H4 (cell line): Measurements from ENCODE around the gene PROM2. TPM values are rescaled to one million over a fixed set of nuclear protein-coding genes. Genes with fewer than 3 reads are reported as not detected.

Source experiments
- DNase-seq: peaks from one replicate; pipeline ENCODE4 v3.0.0-alpha.2; 2015; ENCODE audit warnings: low spot score
- total RNA-seq: library from RNA; depleted of rRNA; stranded (reverse); fragments of >200 nt; shearing (Covaris generic); gene quantifications from 2 replicates; pipeline ENCODE4 v1.2.3, GENCODE V29; 2014

PROM2 gene
- total RNA-seq, 1 experiment from 2014 or later, result 0.10 TPM

- no peak for DNase-seq
Measured at GRCh38 chr2:95306336-95306895, 32.2 kb downstream of the PROM2 start.

- no peak for DNase-seq
Measured at GRCh38 chr2:95307036-95307435, 32.8 kb downstream of the PROM2 start.

GRCh38 chr2:95307878-95308277 lies 33.6 kb downstream of the PROM2 start:
- DNase-seq, result no peak

GRCh38 chr2:95308426-95308990 lies 34.3 kb downstream of the PROM2 start:
- no peak for DNase-seq

DNA sequence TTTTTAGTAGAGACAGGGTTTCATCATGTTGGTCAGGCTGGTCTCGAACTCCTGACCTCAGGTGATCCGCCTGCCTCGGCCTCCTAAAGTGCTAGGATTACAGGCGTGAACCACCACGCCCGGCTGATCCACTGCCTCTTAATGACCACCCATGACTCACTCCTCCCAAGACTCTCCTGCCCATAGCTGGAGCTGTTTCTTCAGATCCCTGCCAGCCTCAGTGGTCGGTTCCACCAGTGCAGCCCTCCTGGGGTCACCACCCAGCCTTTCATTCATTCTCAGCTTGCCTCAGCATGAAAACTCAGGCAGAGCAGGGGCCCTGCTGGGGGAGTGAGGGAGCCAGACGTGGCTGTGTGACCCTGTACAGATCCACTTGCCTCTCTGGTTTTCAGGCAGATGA lies 35.4 kb downstream of the PROM2 start:
- no peak for DNase-seq

DNA sequence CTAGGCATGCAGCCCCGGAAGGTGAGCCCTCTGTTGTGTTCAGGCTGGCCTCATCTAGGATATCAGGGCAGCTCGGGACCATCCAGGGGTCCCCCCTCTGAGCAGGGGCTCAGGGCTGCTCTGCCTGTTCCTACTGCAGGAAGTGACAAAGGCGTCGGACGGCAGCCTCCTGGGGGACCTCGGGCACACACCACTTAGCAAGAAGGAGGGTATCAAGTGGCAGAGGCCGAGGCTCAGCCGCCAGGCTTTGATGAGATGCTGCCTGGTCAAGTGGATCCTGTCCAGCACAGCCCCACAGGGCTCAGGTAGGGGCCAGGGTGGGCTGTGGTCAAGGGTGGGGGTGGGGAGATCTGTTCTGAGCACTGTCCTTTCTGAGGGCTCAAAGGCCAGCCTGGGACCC lies 36.0 kb downstream of the PROM2 start:
- no peak for DNase-seq

GRCh38 chr2:95310651-95311050 lies 36.4 kb downstream of the PROM2 start:
- DNase-seq, result no peak

DNA sequence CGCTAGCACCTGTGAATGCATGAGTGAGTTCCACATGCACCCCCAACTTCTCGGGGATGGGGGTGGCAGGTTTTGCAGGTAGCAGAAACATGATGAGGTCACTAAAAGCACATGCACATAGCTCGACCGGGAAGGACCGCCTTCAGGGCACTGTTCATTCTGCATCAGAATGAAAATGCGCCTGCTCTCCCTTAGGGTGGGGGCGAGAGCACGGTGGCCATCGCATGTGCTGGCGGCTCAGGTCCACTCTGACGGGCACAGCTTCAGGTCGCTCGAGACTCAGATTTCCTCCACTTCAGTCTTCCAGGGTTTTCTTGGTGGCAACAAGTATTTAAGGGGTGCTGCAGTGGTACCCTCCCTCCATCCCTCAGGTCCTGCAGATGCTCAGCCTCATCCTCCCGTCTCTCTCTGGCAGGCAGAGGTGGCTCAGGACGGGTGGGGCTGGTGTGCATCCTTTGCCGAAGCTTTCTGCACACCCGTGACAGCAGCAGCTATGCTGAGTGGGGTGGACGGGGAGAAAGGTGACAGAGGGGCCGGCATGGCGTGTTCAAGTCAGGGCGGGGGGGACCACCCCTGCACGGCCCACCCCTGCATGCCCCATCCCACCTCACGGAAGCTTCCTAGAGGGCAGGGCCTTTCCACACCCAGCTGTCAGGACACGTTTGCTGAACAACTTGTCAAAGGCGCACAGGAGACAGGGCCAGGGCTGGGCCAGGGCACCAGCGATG lies 37.7 kb downstream of the PROM2 start:
- DNase-seq, result no peak

- DNase-seq, result no peak
Measured at GRCh38 chr2:95312543-95313201, 38.4 kb downstream of the PROM2 start.

GRCh38 chr2:95313296-95314131 lies 39.3 kb downstream of the PROM2 start:
- DNase-seq, result no peak

DNA sequence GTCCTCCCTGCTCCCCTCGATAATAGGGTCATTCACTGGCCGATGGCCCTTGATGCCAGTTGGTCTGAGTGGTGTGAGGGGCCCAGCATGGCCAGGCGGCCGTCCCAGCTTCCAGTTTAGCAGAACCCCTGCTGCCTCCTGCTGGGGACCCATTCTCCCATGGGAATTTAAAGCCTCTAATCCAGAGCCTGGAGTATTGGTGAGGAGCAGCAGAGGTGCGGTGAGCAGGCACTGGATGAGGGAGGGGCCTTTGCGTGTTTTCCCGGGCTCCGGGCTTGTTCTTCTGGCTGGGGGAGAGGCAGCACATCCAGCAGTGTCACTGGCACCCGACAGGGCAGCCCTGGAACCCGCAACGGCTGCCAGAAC lies 40.3 kb downstream of the PROM2 start:
- no peak for DNase-seq

- peak; percentile 29 for DNase-seq
Measured at GRCh38 chr2:95314964-95315611, 40.8 kb downstream of the PROM2 start.

DNA sequence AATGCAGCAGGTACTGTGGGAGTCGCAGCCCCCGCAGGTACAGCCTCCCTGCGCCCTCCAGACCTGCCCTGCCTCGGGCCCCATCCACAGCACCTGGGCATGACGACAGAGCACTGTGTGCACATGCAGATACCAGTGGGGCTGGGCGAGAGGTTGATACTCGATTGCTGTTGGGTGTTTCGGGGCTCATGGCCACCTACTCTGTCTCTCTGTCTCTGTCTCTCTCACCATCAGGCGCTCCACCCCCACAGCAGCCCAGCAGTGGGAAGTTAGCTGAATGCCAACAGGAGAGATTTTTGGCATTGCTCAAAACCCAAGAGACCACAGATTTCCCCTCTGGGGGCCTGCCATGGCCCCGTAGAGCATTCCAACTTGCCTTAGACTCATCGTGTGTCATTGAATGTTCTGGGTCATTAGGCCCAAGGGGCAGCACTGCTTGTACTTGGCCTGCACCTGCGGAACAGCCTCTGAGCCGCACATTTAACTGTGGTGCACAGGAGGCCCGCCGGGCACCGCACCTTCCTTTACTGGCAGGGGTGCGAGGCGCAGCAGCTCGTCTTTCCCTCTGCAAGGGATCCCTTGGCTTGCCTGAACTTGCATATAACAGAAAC lies 41.7 kb downstream of the PROM2 start:
- peak; percentile 51 for DNase-seq

- DNase-seq, result peak; percentile 37
Measured at GRCh38 chr2:95316466-95317122, 42.3 kb downstream of the PROM2 start.

- no peak for DNase-seq
Measured at GRCh38 chr2:95317123-95317500, 42.9 kb downstream of the PROM2 start.

- no peak for DNase-seq
Measured at GRCh38 chr2:95317665-95318425, 43.6 kb downstream of the PROM2 start.

DNA sequence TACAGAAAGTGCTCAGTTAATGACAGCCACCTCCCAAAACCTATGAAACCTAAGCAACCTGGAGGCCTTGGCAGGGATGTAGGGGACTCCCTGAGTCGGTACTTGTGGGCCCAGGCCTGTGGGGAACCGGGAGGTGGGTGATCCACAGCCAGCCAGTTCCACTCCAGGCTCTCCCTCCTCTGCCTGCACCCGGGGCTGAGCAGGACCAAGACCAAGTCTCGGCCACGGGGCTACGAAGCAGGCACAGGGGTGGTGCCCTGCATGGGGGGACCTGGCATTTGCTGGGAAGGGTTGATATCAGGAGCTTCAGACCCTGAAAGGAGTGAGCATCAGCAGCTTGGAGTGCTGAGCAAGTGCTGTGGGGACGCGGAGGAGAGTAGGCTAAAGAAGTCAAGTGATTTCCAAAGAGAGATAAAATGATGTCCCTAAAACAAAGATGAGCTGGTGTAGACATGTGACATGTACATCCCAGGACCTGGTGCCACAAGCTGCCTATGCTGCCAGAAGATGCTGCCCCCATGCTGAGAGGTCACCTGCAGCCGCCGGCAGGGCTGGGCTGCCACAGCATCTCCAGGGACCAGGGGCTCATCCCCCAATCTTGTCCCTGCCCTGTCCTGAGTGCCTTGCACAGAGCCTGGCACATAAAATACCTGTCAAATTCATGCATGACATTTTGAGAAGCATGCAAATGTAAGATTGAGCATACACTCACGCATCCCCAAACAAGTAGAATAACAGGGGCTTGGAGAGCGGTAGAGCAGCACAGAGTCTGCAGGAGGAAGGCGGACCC lies 44.4 kb downstream of the PROM2 start:
- DNase-seq, result no peak

DNA sequence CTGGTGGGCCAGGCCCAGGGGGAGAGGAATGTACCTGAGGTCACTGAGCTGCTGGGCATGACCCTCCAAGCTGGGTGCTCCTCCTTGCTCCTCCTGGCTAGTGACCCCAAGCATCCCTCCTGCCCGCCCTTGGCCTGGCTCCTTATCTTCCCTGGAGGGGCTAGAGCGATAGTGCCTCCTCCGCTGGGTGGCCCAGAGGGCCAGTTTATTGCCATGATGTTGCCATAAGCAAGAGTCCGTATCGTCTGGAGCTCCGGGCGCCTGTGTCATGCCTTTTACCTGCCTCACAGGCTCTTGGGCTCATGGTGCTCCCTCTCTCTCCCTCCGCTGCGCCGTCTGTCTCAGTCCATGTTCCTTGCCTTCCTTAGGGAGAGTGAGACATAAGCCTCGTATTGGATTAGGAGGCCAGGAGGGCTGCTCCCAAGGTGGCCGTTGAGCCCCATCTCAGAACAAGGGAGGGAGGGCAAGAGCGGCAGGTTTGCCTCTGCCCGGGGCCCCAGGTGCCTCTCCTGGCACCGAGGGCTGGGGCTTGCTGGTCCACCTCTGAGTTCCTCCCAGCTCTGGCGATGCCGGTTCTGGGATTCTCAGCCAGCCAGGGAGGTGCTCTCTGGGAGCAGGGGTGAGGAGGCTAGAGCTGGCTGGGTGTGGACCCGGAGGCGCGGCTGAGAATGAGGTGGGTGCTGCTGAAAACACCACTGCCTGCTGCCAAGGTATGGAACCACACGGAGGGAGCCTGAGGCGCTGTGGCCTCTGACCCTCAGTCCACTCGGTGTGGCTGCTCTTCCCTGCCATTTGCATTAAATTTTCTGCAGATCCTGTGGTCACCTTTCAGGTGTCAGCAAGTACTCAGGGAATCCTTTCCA lies 45.5 kb downstream of the PROM2 start:
- DNase-seq, result no peak
